GM12892 (cell line): ENCODE results near the gene FRMD4B.

ENCODE experiments used
- DNase-seq: peaks from one replicate; pipeline ENCODE4 v3.0.0; 2011; ENCODE audit not compliant: insufficient read length
- FAIRE-seq: peaks from 2 replicates; lab custom pipeline; 2011; peaks lifted over from hg19 to GRCh38; lab: Jason Lieb, UNC
- POLR2A ChIP-seq: IDR thresholded peaks from 2 replicates; pipeline ENCODE4 v1.6.1; 2011; ENCODE audit warnings: low read depth, low read length, control low read depth
- POLR2AphosphoS5 ChIP-seq: IDR thresholded peaks from 2 replicates; pipeline ENCODE4 v1.6.1; 2011; ENCODE audit warnings: low read depth, low read length, control low read depth
- TAF1 ChIP-seq: IDR thresholded peaks from 2 replicates; pipeline ENCODE4 v1.6.1; 2011; ENCODE audit warnings: low read depth, mild to moderate bottlenecking, control low read depth, low read length, borderline replicate concordance

The FRMD4B gene

GRCh38 chr3:69400683-69401082, 14.8 kb upstream of the FRMD4B start:
- FAIRE-seq (no peak), DNase-seq (no peak)
- TF ChIP-seq POLR2AphosphoS5 (no peak), TAF1 (no peak), POLR2A (no peak)

- TF ChIP-seq TAF1: no peak
- TF ChIP-seq POLR2AphosphoS5: no peak
- TF ChIP-seq POLR2A: no peak
- no peak for DNase-seq
These were observed 7.0 kb upstream of the FRMD4B start for GRCh38 chr3:69392850-69393249.

DNA sequence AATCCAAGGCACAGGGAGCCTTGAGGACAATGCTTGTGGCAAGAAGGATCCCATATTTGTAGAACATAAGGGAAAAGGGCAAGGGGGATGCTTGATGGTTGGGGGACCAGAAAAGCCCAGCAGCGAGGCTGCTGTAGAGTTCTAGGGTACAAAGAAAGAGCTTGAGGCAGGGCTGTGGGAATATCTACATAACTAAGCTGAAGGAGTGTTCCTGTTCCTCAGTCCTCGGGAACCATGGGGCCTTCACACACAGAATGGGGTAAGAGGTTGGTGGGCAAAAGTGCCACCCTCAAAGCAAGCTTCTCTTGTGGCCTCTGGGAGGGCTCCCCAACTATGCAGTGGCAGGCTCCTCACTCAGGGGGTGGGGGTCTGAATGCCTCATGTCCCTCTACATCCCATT, 6.5 kb upstream of the FRMD4B start:
- TF ChIP-seq POLR2AphosphoS5 (no peak), POLR2A (no peak), TAF1 (no peak)
- FAIRE-seq (no peak), DNase-seq (no peak)

More at GRCh38 chr3:69392850-69393249, 7.0 kb upstream of the FRMD4B start:
- FAIRE-seq: no peak

DNA sequence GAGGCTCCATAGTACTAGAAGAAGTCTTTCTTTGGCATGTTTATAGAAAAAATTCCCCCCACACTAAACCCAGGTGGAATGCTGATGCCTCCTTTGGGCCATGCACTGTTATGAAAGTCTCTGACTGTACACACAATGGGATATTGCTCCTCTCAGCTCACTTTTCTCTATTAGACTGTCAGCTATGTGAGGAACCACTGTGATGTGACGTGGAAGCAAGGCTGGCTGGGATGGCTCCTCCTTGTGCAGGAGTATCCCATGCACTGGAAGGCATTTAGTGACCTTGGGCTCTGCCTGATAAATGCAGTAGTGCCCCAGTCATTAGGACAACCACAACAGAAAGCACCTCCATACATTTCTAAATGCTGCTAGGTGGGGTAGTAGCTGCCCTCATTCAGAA, 5.7 kb upstream of the FRMD4B start:
- DNase-seq: no peak
- TF ChIP-seq POLR2A (no peak), TAF1 (no peak), POLR2AphosphoS5 (no peak)
- no peak for FAIRE-seq

- TF ChIP-seq TAF1 (no peak), POLR2A (no peak), POLR2AphosphoS5 (no peak)
- DNase-seq (no peak), FAIRE-seq (no peak)
These were observed 4.9 kb upstream of the FRMD4B start for GRCh38 chr3:69390771-69391170.

DNA sequence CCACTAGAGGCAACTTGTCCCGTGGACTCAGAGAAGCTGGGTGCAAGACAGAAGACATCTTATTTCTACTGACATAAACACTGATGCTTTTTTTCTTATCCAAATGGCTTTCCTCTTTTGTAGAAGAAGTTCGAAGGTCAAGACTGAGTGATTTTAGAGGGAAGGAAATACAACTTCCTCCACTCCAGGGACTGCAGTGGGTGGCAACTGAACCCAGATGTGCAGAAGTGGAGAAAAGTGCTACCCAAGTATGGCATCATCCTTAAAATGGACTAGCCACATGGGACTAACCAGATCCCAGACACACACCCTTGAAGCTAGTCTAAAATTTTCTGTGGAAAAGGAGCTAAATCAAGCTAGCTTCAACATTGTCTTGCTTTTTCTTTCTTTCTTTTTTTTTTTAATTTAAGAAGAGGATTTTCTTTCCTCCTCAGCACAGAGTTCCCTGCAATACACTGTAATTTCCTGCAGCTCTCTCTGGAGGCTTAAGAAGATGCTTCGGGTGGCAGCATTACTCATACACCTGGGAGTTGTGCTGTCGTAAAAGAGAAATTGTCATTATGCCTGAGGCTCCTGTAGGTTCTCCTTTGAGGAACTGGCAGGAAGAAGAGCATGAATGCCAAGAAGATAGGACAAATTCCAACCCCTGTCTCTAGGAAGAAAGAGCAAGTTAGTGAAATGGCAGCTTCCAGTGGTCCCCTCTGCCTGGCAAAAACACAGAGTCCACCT, 3.8 kb upstream of the FRMD4B start:
- FAIRE-seq: no peak
- no peak for TF ChIP-seq TAF1
- no peak for TF ChIP-seq POLR2A
- TF ChIP-seq POLR2AphosphoS5: no peak

DNA sequence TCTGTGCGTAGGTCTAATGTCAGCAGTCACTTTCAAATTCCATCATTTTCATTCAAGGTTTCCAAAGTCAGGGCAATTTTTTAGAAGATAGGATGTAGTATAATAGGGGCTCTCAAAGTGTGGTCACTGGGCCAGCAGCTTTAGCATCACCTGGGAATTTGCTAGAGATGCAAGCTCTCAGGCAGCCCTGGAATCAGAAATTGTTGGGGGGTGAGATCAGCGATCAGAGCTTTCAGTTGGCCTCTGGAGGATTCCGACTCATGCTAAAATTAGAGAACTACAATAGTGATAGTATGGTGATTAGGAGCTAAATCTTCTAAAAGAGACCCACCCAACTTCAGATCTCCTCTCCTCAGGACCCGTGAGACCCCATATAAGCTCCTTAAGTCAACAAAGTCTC, 2.4 kb upstream of the FRMD4B start:
- DNase-seq (no peak), FAIRE-seq (no peak)
- TF ChIP-seq TAF1 (no peak), POLR2A (no peak), POLR2AphosphoS5 (no peak)

More for the DNA sequence above, 3.8 kb upstream of the FRMD4B start:
- no peak for DNase-seq

GRCh38 chr3:69386556-69387385, 883 bp upstream of the FRMD4B start:
- DNase-seq (no peak), FAIRE-seq (no peak)
- TF ChIP-seq POLR2A (no peak), TAF1 (no peak), POLR2AphosphoS5 (no peak)

- FAIRE-seq (no peak), DNase-seq (no peak)
- no peak for TF ChIP-seq POLR2AphosphoS5
- no peak for TF ChIP-seq POLR2A
- TF ChIP-seq TAF1: no peak
These were observed 665 bp downstream of the FRMD4B start for GRCh38 chr3:69385123-69385722.

- FAIRE-seq (no peak), DNase-seq (no peak)
- no peak for TF ChIP-seq TAF1
- no peak for TF ChIP-seq POLR2A
- no peak for TF ChIP-seq POLR2AphosphoS5
These were observed 1.6 kb downstream of the FRMD4B start for GRCh38 chr3:69384326-69384725.

GRCh38 chr3:69379661-69380060, 6.2 kb downstream of the FRMD4B start:
- FAIRE-seq: no peak
- no peak for DNase-seq
- TF ChIP-seq POLR2AphosphoS5 (no peak), TAF1 (no peak), POLR2A (no peak)
